K562 (cell line): ENCODE results near the gene TIMM10. TPM values are rescaled to one million over a fixed set of nuclear protein-coding genes. Genes with fewer than 3 reads are reported as not detected.
A peak's percentile ranks its signal among the peaks of the same experiment; 100 is the strongest.

Experiments
- BCLAF1 ChIP-seq, 2 experiments: fragments of 450-650 bp in 1 of 2; IDR thresholded peaks; 2 replicates each; pipeline ENCODE4 v1.6.1; 2011 to 2017; ENCODE audit warnings: low read depth in 2 of 2, antibody characterized with exemption in 1 of 2, borderline replicate concordance in 1 of 2, low read length in 1 of 2, mild to moderate bottlenecking in 1 of 2, mixed read lengths in 1 of 2; ENCODE audit not compliant: control insufficient read depth in 1 of 2
- CTBP1 ChIP-seq: fragments of 450-650 bp; IDR thresholded peaks from 2 replicates; pipeline ENCODE4 v1.6.1; 2016; ENCODE audit warnings: borderline replicate concordance
- EP400 ChIP-seq: fragments of 450-650 bp; IDR thresholded peaks from 2 replicates; pipeline ENCODE4 v1.6.1; 2017; ENCODE audit warnings: antibody characterized with exemption, mild to moderate bottlenecking, moderate library complexity
- FIP1L1 ChIP-seq: fragments of 200-400 bp; formaldehyde crosslinking; IDR thresholded peaks from 2 replicates; pipeline ENCODE4 v1.6.1; 2018; ENCODE audit warnings: mild to moderate bottlenecking, low read depth, low read length; ENCODE audit not compliant: poor library complexity, severe bottlenecking
- IRF1 ChIP-seq: sonication (generic); formaldehyde crosslinking; IDR thresholded peaks from 2 replicates; pipeline ENCODE4 v1.8.0; 2022; ENCODE audit warnings: missing genetic modification reagents, mild to moderate bottlenecking, borderline replicate concordance
- KDM1A ChIP-seq, 2 experiments: fragments of 450-650 bp; IDR thresholded peaks; 2 replicates each; pipeline ENCODE4 v1.6.1; 2016; ENCODE audit warnings: mild to moderate bottlenecking in 2 of 2
- MLX ChIP-seq, 2 experiments: fragments of 450-650 bp in 1 of 2; sonication (generic) in 1 of 2; formaldehyde crosslinking; conservative IDR thresholded peaks; 2 replicates each; pipeline versions ENCODE4 v1.4.0 to v1.8.1; 2020 to 2022; ENCODE audit warnings: mild to moderate bottlenecking in 1 of 2, missing genetic modification reagents in 1 of 2
- PCBP1 ChIP-seq: fragments of 200-400 bp; formaldehyde crosslinking; IDR thresholded peaks from 2 replicates; pipeline ENCODE4 v1.6.1; 2018; ENCODE audit warnings: mild to moderate bottlenecking, low read depth, low read length; ENCODE audit not compliant: poor library complexity, severe bottlenecking
- VEZF1 ChIP-seq: fragments of 200-800 bp; sonication (Bioruptor generic); IDR thresholded peaks from 2 replicates; pipeline ENCODE4 v1.6.1; 2017; ENCODE audit warnings: missing genetic modification characterization, missing compliant biosample characterization
- ZSCAN29 ChIP-seq: fragments of 450-650 bp; IDR thresholded peaks from 2 replicates; pipeline ENCODE4 v1.6.1; 2017
- polyA plus RNA-seq, 8 experiments: library from polyadenylated mRNA; depleted of rRNA in 4 of 8; stranded (reverse) in 5 of 8; unstranded in 3 of 8; fragments of >200 nt; fragmentation: Nextera tagmentation in 2 of 8; fragmentation: Illumina TruSeq in 1 of 8; extraction: Ambion mirVana in 2 of 8; extraction: Trizol in 1 of 8; gene quantifications; 2 replicates each; pipeline versions ENCODE4 v1.2.1 to v1.2.3, GENCODE V29; 2011 to 2014; ENCODE audit warnings: inconsistent platforms in 1 of 8, missing spikeins in 1 of 8
- total RNA-seq, 7 experiments: library from RNA; depleted of rRNA in 6 of 7; stranded (reverse); fragments of >200 nt in 6 of 7; fragmentation: Illumina TruSeq in 2 of 7; extraction: Trizol in 2 of 7; gene quantifications; 2 replicates each; pipeline versions ENCODE4 v1.2.1 to v1.2.3, GENCODE V29; 2011 to 2021; ENCODE audit warnings: low replicate concordance in 1 of 7

Gene TIMM10
- total and polyA plus RNA-seq, 9 of the 15 experiments (the other 6 are each of a cell fraction or from before 2014, with no cell fraction given), result 109 to 553 (median 172) TPM

- TF ChIP-seq BCLAF1 (IDR thresholded peaks at IDR 0.05; ENCODE audit: borderline replicate concordance in 1 of 2, control insufficient read depth in 1 of 2, low read depth in 2 of 2, low read length in 1 of 2) (no peak), VEZF1 (CRISPR knock-in tag) (peak; percentile 77), IRF1 (CRISPR knock-in tag) (0 out of 2 replicates have a peak, but pooled peaks have one; percentile 53), CTBP1 (peak; percentile 88), PCBP1 (peak; percentile 23), EP400 (peak; percentile 31; the same call in 1 of the 2 replicates), FIP1L1 (peak; percentile 33), MLX (CRISPR knock-in tag; conservative IDR thresholded peaks at IDR 0.05) (0 out of 4 replicates have a peak, but pooled peaks of 1 of the 2 experiments have one; percentile 29), ZSCAN29 (peak; percentile 88), KDM1A (IDR thresholded peaks at IDR 0.05) (no peak)
- TF ChIP-seq, all 486 proteins: peak for 88
These were observed 37.2 kb upstream of the TIMM10 start, which contains the start of gene UBE2L6 (continued) for GRCh38 chr11:57567515-57568329.
